ENCODE results near the gene FAM193A.
"Not testable (repeated sequence)": the region's sequence is repeated elsewhere in the genome, so short reads cannot be mapped to it uniquely, and the experiment has no call there.

The FAM193A gene

GRCh38 chr4:2762048-2762447 lies 225.6 kb downstream of the FAM193A start:
- no peak for DNase-seq (ENCODE audit: low read depth)
- H3K4me3 ChIP-seq (ENCODE audit: low read depth, low read length): no peak overlapping the region
- TF ChIP-seq CTCF (IDR thresholded peaks at IDR 0.05; ENCODE audit: control insufficient read depth, extremely low read depth, insufficient read depth): no peak

- DNase-seq (ENCODE audit: low read depth); H3K4me3 ChIP-seq (ENCODE audit: low read depth, low read length): not testable (repeated sequence)
Observed at GRCh38 chr4:2762486-2763370, 226.3 kb downstream of the FAM193A start.

GRCh38 chr4:2763511-2763967 lies 227.1 kb downstream of the FAM193A start:
- no peak for DNase-seq (ENCODE audit: low read depth)
- no peak for TF ChIP-seq CTCF (IDR thresholded peaks at IDR 0.05; ENCODE audit: control insufficient read depth, extremely low read depth, insufficient read depth)
- H3K4me3 ChIP-seq (ENCODE audit: low read depth, low read length): no peak overlapping the region

GRCh38 chr4:2765832-2766526 lies 229.5 kb downstream of the FAM193A start:
- no peak for TF ChIP-seq CTCF (IDR thresholded peaks at IDR 0.05; ENCODE audit: control insufficient read depth, extremely low read depth, insufficient read depth)
- DNase-seq (ENCODE audit: low read depth): no peak
- no peak overlapping the region for H3K4me3 ChIP-seq (ENCODE audit: low read depth, low read length)

- no peak overlapping the region for H3K4me3 ChIP-seq (ENCODE audit: low read depth, low read length)
- no peak for DNase-seq (ENCODE audit: low read depth)
- TF ChIP-seq CTCF (IDR thresholded peaks at IDR 0.05; ENCODE audit: control insufficient read depth, extremely low read depth, insufficient read depth): no peak
Observed at GRCh38 chr4:2767046-2767704, 230.7 kb downstream of the FAM193A start.

- no peak overlapping the region for H3K4me3 ChIP-seq (ENCODE audit: low read depth, low read length)
- no peak for DNase-seq (ENCODE audit: low read depth)
- no peak for TF ChIP-seq CTCF (IDR thresholded peaks at IDR 0.05; ENCODE audit: control insufficient read depth, extremely low read depth, insufficient read depth)
Observed at GRCh38 chr4:2767705-2768074, 231.2 kb downstream of the FAM193A start.

- no peak for DNase-seq (ENCODE audit: low read depth)
- TF ChIP-seq CTCF (IDR thresholded peaks at IDR 0.05; ENCODE audit: control insufficient read depth, extremely low read depth, insufficient read depth): no peak
- H3K4me3 ChIP-seq (ENCODE audit: low read depth, low read length): no peak overlapping the region
Observed at GRCh38 chr4:2768124-2768523, 231.7 kb downstream of the FAM193A start.

Data from LNCaP clone FGC (cell line).